COLO829 (cell line): ENCODE data around the gene ANKRD65.
"Not testable (repeated sequence)": the region's sequence is repeated elsewhere in the genome, so short reads cannot be mapped to it uniquely, and the experiment has no call there.

ENCODE experiments used
- DNase-seq: peaks from one replicate; pipeline ENCODE4 v3.0.0; 2012; ENCODE audit warnings: low spot score

The ANKRD65 gene

GRCh38 chr1:1430114-1430982 lies 9.3 kb upstream of the ANKRD65 start:
- DNase-seq = no peak

DNA sequence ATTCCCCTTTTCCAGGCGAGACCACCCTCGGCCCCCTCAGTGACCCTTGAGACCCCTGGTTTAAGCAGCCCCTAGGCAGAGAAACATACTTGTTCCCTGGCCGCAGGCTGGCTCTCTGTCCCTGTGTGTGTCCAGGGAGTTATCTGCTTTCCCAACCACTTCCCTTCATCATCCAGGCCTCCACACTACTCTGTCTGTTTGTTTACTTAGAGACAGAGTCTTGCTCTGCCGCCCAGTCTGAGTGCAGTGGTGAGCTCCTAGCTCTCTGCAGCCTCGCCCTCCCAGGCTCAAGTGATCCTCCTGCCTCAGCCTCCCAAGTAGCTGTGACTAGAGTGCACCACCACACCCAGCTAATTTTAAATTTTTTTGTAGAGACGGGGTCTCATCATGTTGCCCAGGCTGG lies 8.6 kb upstream of the ANKRD65 start:
- no peak for DNase-seq

DNA sequence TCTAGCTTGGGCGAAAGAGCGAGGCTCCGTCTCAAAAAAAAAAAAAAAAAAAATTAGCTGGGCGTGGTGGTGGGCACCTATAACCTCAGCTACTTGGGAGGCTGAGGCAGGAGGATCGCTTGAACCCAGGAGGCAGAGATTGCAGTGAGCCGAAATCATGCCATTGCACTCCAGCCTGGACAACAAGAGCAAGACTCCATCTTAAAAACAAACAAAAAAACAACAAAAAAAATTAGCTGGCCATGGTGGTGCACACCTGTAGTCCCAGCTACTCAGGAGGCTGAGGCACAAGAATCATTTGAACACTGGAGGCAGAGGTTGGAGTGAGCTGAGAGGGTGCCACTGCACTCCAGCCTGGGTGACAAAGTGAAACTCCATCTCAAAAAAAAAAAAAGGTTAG lies 7.9 kb upstream of the ANKRD65 start:
- not testable (repeated sequence) for DNase-seq

DNA sequence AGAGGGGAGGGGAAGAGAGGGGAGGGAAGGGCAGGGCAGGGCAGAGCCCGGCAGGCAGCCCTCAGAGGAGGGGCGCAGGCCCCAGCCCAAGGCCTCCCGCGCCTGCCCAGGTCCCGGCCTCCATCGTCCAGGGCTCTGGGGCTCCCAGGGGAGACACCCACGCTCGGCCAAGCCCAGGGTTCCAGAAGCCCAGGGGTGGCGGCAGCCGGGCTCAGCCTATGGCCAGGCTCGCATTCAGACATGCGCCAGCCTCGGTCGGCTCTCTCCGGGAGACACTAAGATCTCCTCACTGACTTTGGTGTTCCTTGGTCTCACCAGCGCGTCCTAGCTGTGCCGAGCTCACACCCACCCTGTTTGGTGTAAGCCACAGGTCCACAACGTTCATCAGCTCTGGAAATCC lies 7.1 kb upstream of the ANKRD65 start:
- DNase-seq = no peak

GRCh38 chr1:1427820-1428148 lies 6.7 kb upstream of the ANKRD65 start:
- no peak for DNase-seq

- DNase-seq = no peak
These were observed 6.2 kb upstream of the ANKRD65 start for GRCh38 chr1:1427106-1427819.

- no peak for DNase-seq
These were observed 5.5 kb upstream of the ANKRD65 start for GRCh38 chr1:1426496-1427105.

DNA sequence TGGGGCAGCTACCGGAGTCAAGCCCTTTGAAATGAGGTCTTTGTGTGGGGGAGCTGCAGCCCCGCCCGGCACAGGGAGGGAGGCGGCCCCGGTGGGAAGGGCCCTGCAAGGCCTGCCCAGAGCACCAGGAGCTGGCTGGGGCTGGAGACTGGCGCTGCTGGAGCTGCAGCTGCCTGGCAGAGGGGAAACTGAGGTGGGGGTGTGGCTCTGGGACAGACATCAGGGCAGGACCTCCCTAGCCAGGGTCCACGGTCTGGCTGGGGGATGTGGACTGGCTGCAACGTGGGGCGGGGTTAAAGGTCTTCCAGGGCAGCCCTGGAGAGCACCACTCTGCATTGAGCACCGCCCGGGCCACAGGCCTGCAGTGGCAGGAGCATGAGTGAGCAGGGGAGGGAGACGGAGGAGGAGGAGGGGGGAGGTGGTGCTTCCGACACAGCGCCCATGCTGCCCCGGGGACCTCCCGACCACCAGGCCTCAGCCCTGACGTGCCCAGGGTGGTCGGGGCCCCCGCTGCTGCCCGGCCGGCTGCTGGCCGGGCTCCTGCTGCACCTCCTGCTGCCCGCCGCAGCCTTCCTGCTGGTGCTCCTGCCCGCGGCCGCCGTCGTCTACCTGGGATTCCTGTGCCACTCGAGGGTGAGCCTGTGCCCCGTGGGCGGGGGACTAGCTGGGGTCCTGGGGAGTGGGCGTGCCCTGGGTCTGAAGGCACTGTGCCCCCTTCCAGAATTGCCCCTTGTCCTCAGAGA lies 4.8 kb upstream of the ANKRD65 start:
- no peak for DNase-seq

GRCh38 chr1:1425426-1425752 lies 4.3 kb upstream of the ANKRD65 start:
- DNase-seq = no peak

- no peak for DNase-seq
These were observed 3.6 kb upstream of the ANKRD65 start for GRCh38 chr1:1424707-1425106.

- no peak for DNase-seq
These were observed 2.1 kb upstream of the ANKRD65 start for GRCh38 chr1:1423245-1423597.

- DNase-seq = no peak
These were observed 1.6 kb upstream of the ANKRD65 start for GRCh38 chr1:1422465-1423244.

- DNase-seq = no peak
These were observed 910 bp upstream of the ANKRD65 start for GRCh38 chr1:1421907-1422464.

- DNase-seq = no peak
These were observed 378 bp downstream of the ANKRD65 start for GRCh38 chr1:1420654-1421141.

DNA sequence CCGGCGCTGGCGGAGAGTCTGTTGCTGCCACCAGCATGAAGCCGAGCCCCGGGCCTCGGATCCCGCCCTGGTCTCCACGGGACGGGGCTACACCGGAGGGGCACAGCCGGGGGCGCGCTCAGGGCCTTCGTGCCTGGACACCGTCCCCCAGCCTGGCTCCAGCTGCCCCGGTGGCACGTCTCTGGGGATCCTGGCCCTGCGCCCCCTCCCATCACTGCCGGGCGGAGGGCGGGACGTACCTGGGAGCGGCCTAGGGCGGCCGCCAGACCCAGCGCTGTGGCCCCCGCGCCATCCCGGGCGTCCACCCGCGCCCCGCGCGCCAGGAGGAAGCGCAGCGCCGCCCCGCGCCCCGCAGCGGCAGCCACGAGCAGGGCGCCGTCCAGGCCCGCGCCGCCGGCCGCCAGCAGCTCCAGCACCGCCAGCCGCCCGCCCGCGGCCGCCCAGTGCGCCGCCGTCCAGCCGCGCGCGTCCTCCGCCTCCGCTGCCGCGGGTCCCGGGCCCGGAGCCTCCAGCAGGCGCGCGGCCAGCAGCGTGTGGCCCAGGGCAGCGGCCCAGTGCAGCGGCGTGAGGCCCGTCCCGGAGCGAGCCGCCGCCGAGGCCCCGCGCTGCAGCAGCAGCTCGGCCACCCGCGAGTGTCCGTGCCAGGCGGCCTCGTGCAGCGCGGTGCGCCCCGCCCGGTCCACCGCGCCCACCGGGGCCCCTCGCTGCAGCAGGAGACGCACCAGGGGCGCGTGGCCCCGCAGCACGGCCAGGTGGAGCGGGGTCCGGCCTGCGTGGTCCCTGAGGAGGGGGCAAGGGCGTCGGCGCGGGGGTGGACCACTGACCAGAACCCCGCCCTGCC lies 1.0 kb downstream of the ANKRD65 start:
- no peak for DNase-seq

DNA sequence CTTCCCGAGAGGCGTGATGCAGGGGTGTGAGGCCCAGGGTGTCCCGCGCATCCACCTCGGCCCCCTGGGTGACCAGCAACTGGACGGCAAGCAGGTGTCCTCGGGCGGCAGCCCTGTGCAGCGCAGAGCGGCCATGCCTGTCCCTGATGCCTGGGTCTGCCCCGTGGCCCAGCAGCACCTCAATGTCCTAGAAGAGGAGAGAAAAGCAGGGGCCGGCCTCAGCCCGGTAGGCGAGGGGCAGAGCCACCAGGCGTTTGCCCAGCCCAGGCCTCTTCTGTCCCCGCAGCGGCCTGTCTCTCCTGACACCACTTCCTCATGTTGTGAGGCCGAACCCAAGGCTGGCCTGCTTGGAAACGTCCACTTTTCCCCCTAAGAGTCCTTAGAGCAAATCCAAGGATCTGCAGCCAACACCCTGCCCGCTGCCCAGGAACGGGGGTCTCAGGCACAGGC lies 1.7 kb downstream of the ANKRD65 start:
- no peak for DNase-seq

DNA sequence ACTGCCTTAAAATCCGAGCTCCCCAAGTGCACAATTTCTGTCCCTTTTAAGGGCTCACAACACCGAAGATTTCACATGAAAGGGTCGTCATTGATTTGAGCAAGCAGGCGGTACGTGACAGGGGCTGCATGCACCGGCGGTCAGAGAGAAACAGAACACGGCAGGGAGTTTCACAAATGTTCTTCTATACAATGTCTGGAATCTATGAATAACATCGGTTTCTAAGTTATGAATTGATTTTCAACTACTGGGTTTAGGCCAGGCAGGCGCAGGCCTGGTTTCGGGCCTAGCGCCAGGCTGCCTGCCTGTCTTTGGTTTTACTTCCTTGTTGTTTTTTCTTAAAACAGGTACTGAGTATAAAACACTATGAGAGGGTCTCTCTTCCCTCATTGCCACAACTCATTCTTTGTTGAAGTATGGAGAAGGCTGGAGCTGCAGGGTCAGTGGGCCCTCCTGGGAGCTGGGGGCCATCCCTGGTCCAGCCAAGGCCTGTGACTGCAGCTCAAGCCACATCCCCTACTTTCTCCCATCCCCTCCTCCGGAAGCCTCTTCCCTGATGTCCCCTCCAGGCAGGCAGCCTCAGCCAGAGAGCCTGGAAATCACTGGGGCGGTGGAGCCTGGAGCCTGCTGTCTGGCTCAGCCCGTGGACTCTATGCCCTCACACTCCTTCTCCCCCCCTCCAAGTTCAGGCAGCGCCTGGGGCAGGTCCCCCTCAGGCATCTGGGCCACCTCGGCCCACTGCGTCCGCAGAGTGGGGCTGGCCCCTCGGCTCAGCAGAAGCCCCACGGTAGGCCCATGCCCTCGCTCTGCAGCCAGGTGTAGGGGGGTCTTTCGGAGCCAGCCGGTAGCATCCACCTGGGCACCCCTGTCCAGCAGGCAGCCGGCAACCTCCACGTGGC lies 2.4 kb downstream of the ANKRD65 start:
- no peak for DNase-seq

- DNase-seq = not testable (repeated sequence)
These were observed 3.1 kb downstream of the ANKRD65 start for GRCh38 chr1:1417825-1418463.

DNA sequence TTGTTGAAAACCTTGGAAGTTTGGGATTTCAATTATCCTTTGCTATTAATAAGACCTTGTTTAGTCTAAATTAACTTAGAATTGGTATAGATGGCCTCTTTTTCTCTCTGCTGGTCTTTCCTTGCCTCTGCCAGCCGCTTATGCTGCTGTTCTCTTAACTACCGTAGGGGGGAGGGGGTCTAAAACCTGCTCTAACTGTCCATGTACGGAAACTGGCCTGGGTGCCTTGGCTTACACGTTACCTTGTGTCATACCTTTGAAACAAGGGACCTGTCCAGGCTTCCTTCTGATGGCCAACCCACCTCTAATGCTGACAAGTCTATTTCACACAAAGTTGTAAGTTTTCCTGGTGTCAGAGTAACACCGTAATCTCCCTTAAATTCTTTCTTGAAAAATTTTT lies 3.7 kb downstream of the ANKRD65 start:
- not testable (repeated sequence) for DNase-seq
